Measurements from ENCODE around the gene TLL1. TPM values are rescaled to one million over a fixed set of nuclear protein-coding genes. Genes with fewer than 3 reads are reported as not detected.

The TLL1 gene
- total RNA-seq, 2 experiments from 2014 or later = not detected

DNA sequence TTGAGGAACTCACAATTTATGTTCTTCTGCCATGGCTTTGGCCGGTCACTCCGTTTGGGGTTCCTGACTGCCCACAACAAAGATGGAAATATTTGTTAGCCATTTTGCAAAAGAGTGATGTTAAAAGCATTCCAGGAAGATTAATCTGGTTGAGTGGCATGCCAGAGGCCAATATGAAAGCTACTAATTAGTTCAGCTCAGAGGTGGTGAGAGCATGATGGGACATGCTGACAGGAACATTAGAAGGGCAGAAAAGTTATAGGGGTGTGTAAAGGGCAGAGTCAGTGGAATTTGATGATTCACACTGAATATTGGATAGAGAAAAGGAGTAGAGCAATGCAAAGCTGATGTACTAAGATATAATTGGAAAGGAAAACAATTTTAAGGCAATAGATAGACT lies 94.4 kb downstream of the TLL1 start:
- Mint-ChIP-seq H3K36me3 (ENCODE audit: low read depth) (no peaks in the 10 kb centered on the region), H3K27ac (no peak overlapping the region), H3K4me3 (no peak overlapping the region), H3K4me1 (no peaks in the 10 kb centered on the region), H3K9me3 (peaks cover 5% of the 10 kb centered on the region), H3K27me3 (no peaks in the 10 kb centered on the region)
- no peak for DNase-seq
- CTCF ChIA-PET = no interaction called here
- POLR2A ChIA-PET = no interaction called here

DNA sequence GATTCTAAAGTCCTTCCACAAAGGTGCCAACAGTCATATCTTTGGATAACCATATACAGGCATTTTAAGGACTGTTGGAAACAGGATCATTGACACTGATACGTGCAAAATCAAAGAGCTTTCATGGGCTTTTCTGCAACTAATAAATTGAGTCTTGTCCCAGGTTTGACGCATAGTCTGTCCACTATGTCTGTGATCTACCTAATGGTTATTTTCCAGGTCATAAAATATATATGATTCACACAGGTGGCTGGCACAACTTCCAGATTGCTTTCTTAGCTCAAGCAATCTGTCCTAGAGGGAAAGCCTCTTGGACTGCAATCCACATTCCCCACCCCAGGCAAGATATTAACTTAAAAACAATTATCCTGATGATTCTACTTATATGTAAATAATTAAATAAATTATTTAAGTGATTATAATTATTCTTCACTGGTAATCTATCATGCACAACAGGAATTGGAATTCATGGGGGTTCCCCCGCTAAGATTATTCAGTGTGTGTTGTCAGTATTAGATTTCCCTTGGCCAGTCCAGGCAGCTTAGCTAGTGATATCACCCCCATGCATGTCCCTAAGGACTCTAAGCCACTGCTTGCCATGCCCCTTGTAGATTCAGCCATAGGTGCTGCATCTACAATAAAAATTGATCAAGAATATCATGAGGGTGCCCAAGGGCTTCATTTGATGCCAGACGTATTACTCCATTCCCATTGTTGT lies 97.8 kb downstream of the TLL1 start:
- POLR2A ChIA-PET = no interaction called here
- H3K9me3 Mint-ChIP-seq = peaks cover 5% of the 10 kb centered on the region
- H3K36me3 Mint-ChIP-seq (ENCODE audit: low read depth) = no peaks in the 10 kb centered on the region
- H3K4me1 Mint-ChIP-seq = no peaks in the 10 kb centered on the region
- no peak for DNase-seq
- no peaks in the 10 kb centered on the region for H3K27me3 Mint-ChIP-seq
- no peak overlapping the region for H3K4me3 Mint-ChIP-seq
- H3K27ac Mint-ChIP-seq = no peak overlapping the region
- CTCF ChIA-PET = no interaction called here

DNA sequence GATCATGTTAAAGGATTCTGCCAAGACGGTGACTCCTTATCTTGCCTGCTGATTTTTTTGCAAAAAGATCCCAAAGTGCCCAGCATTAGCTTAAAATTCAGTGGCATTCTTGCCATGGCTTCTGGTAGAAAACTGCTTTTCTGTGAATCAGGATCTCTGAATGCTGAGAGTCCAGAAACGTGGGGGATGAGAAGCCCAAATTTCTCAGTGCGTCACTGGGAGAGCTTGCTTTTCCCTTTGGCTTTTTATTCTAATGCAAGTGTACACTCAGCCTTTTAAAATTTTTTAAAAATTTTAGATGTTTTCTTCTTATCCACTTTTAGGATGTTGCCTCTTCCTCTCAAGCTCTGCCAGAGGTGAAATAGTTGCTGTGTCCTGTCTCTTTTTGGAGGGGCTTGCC lies 98.4 kb downstream of the TLL1 start:
- H3K4me1 Mint-ChIP-seq = no peaks in the 10 kb centered on the region
- H3K36me3 Mint-ChIP-seq (ENCODE audit: low read depth) = no peaks in the 10 kb centered on the region
- no peak for DNase-seq
- ChIA-PET POLR2A (no interaction called here), CTCF (no interaction called here)
- no peak overlapping the region for H3K4me3 Mint-ChIP-seq
- peaks cover 5% of the 10 kb centered on the region for H3K9me3 Mint-ChIP-seq
- H3K27me3 Mint-ChIP-seq = no peaks in the 10 kb centered on the region
- H3K27ac Mint-ChIP-seq = no peak overlapping the region

DNA sequence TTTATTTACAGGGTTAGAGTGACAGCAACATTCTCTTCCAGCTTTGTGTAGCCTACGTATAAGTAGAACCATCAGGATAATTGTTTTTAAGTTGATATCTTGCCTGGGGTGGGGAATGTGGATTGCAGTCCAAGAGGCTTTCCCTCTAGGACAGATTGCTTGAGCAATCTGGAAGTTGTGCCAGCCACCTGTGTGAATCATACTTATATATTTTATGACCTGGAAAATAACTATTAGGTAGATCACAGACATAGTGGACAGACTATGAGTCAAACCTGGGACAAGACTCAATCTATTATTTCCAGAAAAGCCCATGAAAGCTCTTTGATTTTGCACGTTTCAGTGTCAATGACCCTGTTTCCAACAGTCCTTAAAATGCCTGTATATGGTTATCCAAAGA lies 98.9 kb downstream of the TLL1 start:
- no peak overlapping the region for H3K4me3 Mint-ChIP-seq
- H3K9me3 Mint-ChIP-seq = peaks cover 5% of the 10 kb centered on the region
- POLR2A ChIA-PET = no interaction called here
- DNase-seq = no peak
- H3K27ac Mint-ChIP-seq = no peak overlapping the region
- no peaks in the 10 kb centered on the region for H3K4me1 Mint-ChIP-seq
- CTCF ChIA-PET = no interaction called here
- H3K27me3 Mint-ChIP-seq = no peaks in the 10 kb centered on the region
- H3K36me3 Mint-ChIP-seq (ENCODE audit: low read depth) = no peaks in the 10 kb centered on the region

DNA sequence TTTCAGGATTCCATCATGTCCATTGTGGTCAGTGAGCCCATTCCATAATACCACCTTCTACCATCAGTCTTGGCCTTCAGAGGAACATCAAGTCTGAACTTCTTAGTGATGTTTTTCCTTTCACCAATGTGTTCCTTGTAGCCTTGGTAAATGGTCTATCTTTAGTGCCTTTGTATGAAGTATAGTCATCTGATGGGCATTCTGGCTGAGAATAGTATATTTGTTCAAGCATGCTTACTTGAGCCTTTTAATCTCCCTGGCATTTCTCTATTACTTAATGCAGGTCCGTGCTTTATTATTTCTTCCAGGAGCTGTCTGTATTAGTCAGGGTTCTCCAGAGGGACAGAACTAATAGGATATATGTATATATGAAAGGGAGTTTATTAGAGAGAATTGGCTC lies 99.7 kb downstream of the TLL1 start:
- no peak overlapping the region for H3K4me3 Mint-ChIP-seq
- H3K36me3 Mint-ChIP-seq (ENCODE audit: low read depth) = no peaks in the 10 kb centered on the region
- H3K4me1 Mint-ChIP-seq = no peaks in the 10 kb centered on the region
- CTCF ChIA-PET = no interaction called here
- peaks cover 2% of the 10 kb centered on the region for H3K9me3 Mint-ChIP-seq
- no peak for DNase-seq
- POLR2A ChIA-PET = no interaction called here
- H3K27ac Mint-ChIP-seq = no peak overlapping the region
- H3K27me3 Mint-ChIP-seq = no peaks in the 10 kb centered on the region

DNA sequence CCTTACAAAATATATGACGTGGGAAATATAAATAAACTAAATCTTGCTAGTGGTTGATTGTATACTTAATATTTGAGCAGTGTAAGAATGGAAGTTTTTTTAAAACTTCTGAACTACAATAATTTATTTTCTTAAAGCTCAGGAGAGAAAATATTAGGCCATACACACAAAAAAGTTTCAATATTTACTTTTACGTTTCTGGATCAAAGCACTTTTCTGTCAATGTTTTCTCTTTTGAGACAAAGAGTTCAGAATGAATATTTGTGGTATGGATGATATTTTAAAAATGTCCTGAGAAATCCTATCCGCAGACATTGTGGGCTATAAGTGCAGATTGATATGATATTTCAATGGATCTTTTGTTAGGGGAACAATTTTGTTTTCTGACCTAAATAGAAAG lies 109.9 kb downstream of the TLL1 start:
- DNase-seq = no peak
- ChIA-PET CTCF (no interaction called here), POLR2A (no interaction called here)
- Mint-ChIP-seq H3K27ac (no peak overlapping the region), H3K27me3 (no peaks in the 10 kb centered on the region), H3K36me3 (ENCODE audit: low read depth) (no peaks in the 10 kb centered on the region), H3K4me1 (no peaks in the 10 kb centered on the region), H3K4me3 (no peak overlapping the region), H3K9me3 (peaks cover 4% of the 10 kb centered on the region)

DNA sequence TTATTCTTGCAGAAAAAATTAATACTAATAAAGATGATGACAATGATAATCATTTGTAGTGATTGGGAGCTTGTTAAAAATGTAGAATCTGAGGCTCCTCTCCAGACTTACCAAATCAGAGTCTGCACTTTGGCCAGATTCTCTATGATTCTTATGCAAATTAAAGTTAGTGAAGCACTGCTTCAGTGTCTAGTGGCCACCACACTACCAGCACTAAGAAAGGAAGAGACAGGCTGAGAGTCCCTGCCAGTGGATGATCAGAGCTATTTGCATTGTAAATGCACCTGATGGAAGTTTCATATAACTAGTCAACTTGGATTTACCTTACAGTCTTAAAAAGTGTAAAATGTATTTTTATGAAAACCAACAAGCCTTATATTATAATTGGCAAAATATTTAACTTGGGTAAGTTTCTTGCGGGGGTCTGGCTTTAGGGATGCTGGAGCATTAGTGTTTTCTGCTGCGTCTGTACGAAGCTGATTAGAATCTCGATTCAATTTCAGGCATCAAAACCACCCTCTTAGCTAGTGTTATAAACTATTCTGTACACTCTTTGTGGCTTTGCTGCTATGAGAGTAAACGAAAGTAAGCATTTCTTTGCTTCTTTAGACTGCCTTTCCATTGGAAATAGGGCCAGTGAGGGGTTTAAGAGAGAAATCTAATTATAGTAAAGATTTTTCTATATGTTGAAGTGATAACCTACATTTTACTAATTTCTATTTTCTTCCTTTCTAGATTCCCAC lies 114.1 kb downstream of the TLL1 start:
- no peaks in the 10 kb centered on the region for H3K9me3 Mint-ChIP-seq
- H3K27me3 Mint-ChIP-seq = no peaks in the 10 kb centered on the region
- ChIA-PET CTCF (no interaction called here), POLR2A (no interaction called here)
- no peaks in the 10 kb centered on the region for H3K36me3 Mint-ChIP-seq (ENCODE audit: low read depth)
- DNase-seq = no peak
- no peak overlapping the region for H3K27ac Mint-ChIP-seq
- H3K4me1 Mint-ChIP-seq = no peaks in the 10 kb centered on the region
- no peak overlapping the region for H3K4me3 Mint-ChIP-seq

DNA sequence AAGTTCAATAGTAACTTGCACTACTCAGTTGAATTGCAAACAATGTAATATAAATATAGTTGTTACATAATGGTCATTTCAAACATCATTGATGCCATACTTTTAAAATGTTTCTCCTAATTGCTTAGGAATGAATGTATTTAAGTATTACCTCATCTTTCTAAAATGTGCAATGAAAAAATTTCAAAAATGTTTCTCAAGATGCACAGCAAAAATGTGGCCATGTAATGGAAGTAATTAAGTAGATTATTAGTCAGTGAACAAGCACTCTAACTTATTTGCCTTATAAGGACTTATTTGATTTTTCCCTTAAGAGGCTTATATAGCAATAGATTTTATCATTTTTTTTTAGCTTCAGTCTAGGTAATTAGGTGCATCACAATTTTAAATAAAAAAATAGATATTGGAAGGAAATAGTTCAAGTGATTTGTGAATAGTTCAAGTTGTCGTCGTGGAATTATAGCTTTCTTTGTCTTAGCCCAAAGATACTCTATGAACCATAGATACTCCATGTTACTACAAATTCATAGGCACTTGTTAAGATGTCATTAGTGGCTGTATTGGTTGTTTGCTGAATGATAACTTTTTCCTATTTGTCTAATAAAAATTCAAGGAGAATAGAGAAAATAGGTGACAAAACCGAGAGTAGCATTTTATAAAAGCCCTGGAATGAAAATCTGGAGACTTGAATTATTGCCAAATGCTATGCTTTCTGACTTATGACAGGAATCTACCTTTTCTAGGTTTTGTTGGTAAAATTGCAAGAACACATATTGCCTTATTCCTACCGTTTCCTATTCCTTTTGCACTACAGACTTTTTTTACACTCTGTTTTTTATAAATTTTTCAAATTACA lies 118.5 kb downstream of the TLL1 start:
- POLR2A ChIA-PET = no interaction called here
- no peaks in the 10 kb centered on the region for H3K27me3 Mint-ChIP-seq
- H3K4me3 Mint-ChIP-seq = no peak overlapping the region
- no peaks in the 10 kb centered on the region for H3K9me3 Mint-ChIP-seq
- no peaks in the 10 kb centered on the region for H3K4me1 Mint-ChIP-seq
- no peak overlapping the region for H3K27ac Mint-ChIP-seq
- no peak for DNase-seq
- CTCF ChIA-PET = no interaction called here
- no peaks in the 10 kb centered on the region for H3K36me3 Mint-ChIP-seq (ENCODE audit: low read depth)

DNA sequence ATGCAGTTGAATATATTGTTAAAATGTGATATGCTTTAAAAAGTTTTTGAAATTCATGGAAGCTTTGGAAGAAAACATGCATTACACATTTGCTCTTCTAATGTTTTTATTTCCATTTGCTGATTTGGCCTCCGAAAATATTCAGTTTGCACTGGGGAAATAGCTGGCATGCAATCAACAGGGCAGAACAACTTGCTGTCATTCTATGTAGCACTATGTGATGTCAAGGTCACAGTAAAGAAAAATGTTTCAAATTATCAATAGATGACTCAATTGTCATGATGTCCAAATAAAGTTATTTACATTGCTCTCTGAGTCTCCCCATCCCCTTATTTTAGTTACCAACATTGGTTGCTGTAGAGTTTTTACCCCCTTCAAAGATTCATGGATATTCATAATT lies 119.2 kb downstream of the TLL1 start:
- H3K9me3 Mint-ChIP-seq = no peaks in the 10 kb centered on the region
- H3K36me3 Mint-ChIP-seq (ENCODE audit: low read depth) = no peaks in the 10 kb centered on the region
- H3K4me1 Mint-ChIP-seq = no peaks in the 10 kb centered on the region
- DNase-seq = no peak
- ChIA-PET POLR2A (no interaction called here), CTCF (no interaction called here)
- no peak overlapping the region for H3K27ac Mint-ChIP-seq
- no peak overlapping the region for H3K4me3 Mint-ChIP-seq
- no peaks in the 10 kb centered on the region for H3K27me3 Mint-ChIP-seq

DNA sequence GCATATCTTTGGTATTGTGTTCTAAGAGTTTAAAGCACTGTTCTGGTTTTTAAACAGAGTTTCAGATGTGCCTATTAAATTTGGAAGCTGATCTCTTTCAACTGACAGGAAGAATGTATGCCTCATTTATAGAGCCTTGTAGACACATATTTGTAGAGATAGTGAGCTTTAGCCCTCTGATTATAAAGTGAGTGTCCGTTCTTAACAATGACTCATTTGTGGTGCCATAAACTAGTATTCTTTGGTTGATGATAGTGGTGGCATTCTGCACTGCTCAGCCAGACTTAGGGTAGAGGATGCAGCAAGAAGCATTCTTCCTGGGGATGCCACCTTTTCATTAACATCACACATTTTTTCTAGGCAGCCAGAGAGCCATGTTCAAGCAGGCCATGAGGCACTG lies 121.7 kb downstream of the TLL1 start:
- H3K27ac Mint-ChIP-seq = no peak overlapping the region
- H3K4me1 Mint-ChIP-seq = no peaks in the 10 kb centered on the region
- CTCF ChIA-PET = no interaction called here
- H3K4me3 Mint-ChIP-seq = no peak overlapping the region
- no peaks in the 10 kb centered on the region for H3K9me3 Mint-ChIP-seq
- POLR2A ChIA-PET = no interaction called here
- H3K27me3 Mint-ChIP-seq = no peaks in the 10 kb centered on the region
- DNase-seq = no peak
- H3K36me3 Mint-ChIP-seq (ENCODE audit: low read depth) = no peaks in the 10 kb centered on the region

DNA sequence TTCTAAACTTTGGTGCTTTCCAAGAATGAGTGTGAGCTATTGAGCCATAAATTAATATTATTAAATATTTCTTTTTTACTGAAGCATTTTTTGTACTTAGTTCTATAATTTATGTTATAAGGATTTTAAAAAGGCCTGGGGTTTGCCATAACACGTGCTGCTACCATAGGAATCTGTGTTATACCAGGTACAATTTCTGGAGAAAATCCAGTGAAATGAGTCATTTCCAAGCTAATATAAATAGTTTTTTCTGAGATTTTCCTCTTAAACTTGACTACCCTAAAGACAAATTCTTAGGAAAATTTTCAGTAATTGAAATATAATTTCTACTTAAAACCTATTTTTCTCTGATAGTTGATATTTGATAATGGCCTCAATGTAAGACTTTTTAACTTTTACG lies 130.8 kb downstream of the TLL1 start:
- POLR2A ChIA-PET = no interaction called here
- CTCF ChIA-PET = no interaction called here
- no peaks in the 10 kb centered on the region for H3K36me3 Mint-ChIP-seq (ENCODE audit: low read depth)
- no peaks in the 10 kb centered on the region for H3K27me3 Mint-ChIP-seq
- H3K27ac Mint-ChIP-seq = no peak overlapping the region
- no peak overlapping the region for H3K4me3 Mint-ChIP-seq
- no peaks in the 10 kb centered on the region for H3K4me1 Mint-ChIP-seq
- H3K9me3 Mint-ChIP-seq = no peaks in the 10 kb centered on the region
- no peak for DNase-seq

DNA sequence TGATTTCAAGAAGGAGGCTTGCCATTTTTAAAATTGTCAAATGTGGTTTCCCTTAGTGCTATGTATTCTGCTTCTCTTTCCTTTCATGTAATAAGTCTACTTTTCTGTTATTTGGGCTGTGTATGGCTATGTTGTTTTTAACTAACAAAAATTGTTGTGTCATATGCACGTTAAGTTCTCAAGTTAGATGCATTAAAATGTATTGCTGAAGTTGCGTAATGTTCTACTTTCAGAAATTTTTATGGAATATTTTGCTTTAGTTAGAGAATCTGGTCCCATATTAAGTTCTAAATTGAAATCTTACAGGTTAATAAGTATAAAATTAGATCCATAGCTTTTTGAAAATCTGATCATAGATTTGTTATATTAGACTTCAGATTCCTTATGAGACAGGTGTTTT lies 133.2 kb downstream of the TLL1 start:
- no peak for DNase-seq
- H3K27ac Mint-ChIP-seq = no peak overlapping the region
- no peaks in the 10 kb centered on the region for H3K36me3 Mint-ChIP-seq (ENCODE audit: low read depth)
- H3K4me3 Mint-ChIP-seq = no peak overlapping the region
- no peaks in the 10 kb centered on the region for H3K27me3 Mint-ChIP-seq
- no peaks in the 10 kb centered on the region for H3K9me3 Mint-ChIP-seq
- POLR2A ChIA-PET = no interaction called here
- CTCF ChIA-PET = no interaction called here
- no peaks in the 10 kb centered on the region for H3K4me1 Mint-ChIP-seq

DNA sequence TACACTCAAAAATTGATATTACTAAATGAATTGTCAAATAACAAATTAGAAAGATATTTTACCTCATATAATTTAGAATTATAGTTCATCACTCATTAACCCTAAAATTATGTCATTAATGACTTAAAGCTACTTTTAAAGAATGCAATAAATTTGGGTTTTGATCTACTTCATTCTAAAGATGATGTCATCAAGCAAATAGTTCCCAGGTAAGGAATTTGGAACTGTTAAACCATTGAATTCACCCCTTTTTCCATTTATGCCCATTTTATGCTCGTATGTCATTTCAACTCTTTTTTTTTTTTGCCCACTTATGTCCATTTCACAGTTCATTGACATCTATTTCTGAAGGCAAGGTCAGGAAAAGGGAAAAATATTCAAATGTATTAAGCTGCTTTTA lies 135.5 kb downstream of the TLL1 start:
- Mint-ChIP-seq H3K9me3 (no peaks in the 10 kb centered on the region), H3K4me1 (no peaks in the 10 kb centered on the region)
- CTCF ChIA-PET = no interaction called here

More for the DNA sequence above, 135.5 kb downstream of the TLL1 start:
- Mint-ChIP-seq H3K4me3 (no peak overlapping the region), H3K36me3 (ENCODE audit: low read depth) (no peaks in the 10 kb centered on the region), H3K27me3 (no peaks in the 10 kb centered on the region), H3K27ac (no peak overlapping the region)
- DNase-seq = no peak
- POLR2A ChIA-PET = no interaction called here

Data from activated CD4-positive, alpha-beta memory T cell treated with anti-CD3 and anti-CD28 coated beads, Interleukin-2, amount 10 ng/mL, durations not matched to agents 7 days and 5 days (primary cell).